ENCODE results near the gene STARD3NL. TPM values are rescaled to one million over a fixed set of nuclear protein-coding genes. Genes with fewer than 3 reads are reported as not detected.

The STARD3NL gene
- total and polyA plus RNA-seq, 10 of the 15 experiments (the other 5 are each of a cell fraction or from before 2014, with no cell fraction given), result 66.1 to 133 (median 85.7) TPM

GRCh38 chr7:38211486-38211885 lies 33.4 kb downstream of the STARD3NL start:
- Histone ChIP-seq H3K4me3 (no peak overlapping the region), H3K9me3 (replicated peaks; ENCODE audit: control insufficient read depth, insufficient read depth, low read length) (no peaks in the 10 kb centered on the region), H3K36me3 (ENCODE audit: control insufficient read depth in 2 of 2, insufficient read depth in 2 of 2, low read length in 1 of 2) (peaks cover 7 to 30% of the 10 kb centered on the region in 2 experiments), H3K9ac (ENCODE audit: control insufficient read depth, insufficient read depth, low read length) (no peak overlapping the region), H2AFZ (ENCODE audit: control insufficient read depth, low read depth, low read length) (no peak overlapping the region), H3K79me2 (ENCODE audit: control insufficient read depth, insufficient read depth, low read length) (no peaks in the 10 kb centered on the region; the same call in none of the 2 replicates), H3K4me1 (ENCODE audit: control insufficient read depth, insufficient read depth, low read length) (no peaks in the 10 kb centered on the region), H3K27me3 (replicated peaks in 1 of 2; ENCODE audit: control insufficient read depth in 2 of 2, insufficient read depth in 2 of 2, low read length in 1 of 2) (no peaks in the 10 kb centered on the region), H3K4me2 (ENCODE audit: control insufficient read depth, insufficient read depth) (no peak overlapping the region), H3K27ac (ENCODE audit: control insufficient read depth, insufficient read depth) (no peak overlapping the region), H4K20me1 (ENCODE audit: control insufficient read depth, insufficient read depth) (no peaks in the 10 kb centered on the region)
- ATAC-seq, result no peak
- POLR2A ChIA-PET, result interaction anchor here (1.2 kb wide), 1 partner anchor 15 kb away, joined by 3 read pairs; no protein-coding TSS in a partner anchor
- intact Hi-C loops (cut with micrococcal nuclease; ENCODE audit: unreplicated experiment) (no loop called here), in situ Hi-C loops (cut with MboI) (loop anchor here (25.0 kb wide), 1 partner anchor 126 kb away; no protein-coding TSS in a partner anchor)
- TF ChIP-seq SUZ12 (IDR thresholded peaks at IDR 0.05; ENCODE audit: unreplicated experiment) (no peak), PAX5 (IDR thresholded peaks at IDR 0.05; ENCODE audit: borderline replicate concordance, low read depth, low read length) (no peak), SMAD1 (IDR thresholded peaks at IDR 0.05; ENCODE audit: low read depth, partially characterized antibody) (no peak), CHD2 (IDR thresholded peaks at IDR 0.05; ENCODE audit: borderline replicate concordance, low read depth, low read length) (no peak)
- no peak for DNase-seq (ENCODE audit: low read depth, low spot score)
- RAD21 ChIA-PET (ENCODE audit: unreplicated experiment), result no interaction called here
- no TSS peak for BruUV-seq (replicated peaks)
- CTCF ChIA-PET, result interaction anchor here (1.0 to 4.4 kb wide), 10 partner anchors 11 to 294 kb away, joined by 3 to 25 read pairs (median 6); no protein-coding TSS in a partner anchor
- no peak for FAIRE-seq
- SMC1A ChIA-PET (ENCODE audit: uncharacterized antibody, unreplicated experiment), result interaction anchor here (1.0 to 3.2 kb wide), 5 partner anchors 10 to 123 kb away, joined by 5 to 20 read pairs (median 7); no protein-coding TSS in a partner anchor
- 22% methylated on average over 1 of the region's 1 CpG for WGBS (ENCODE audit: insufficient coverage, insufficient replicate concordance, low lambda C conversion rate, missing lambda C conversion rate)

- in situ Hi-C loops (cut with MboI), result loop anchor here (25.0 kb wide), 1 partner anchor 125 kb away; no protein-coding TSS in a partner anchor
- ChIA-PET POLR2A (interaction anchor here (1.2 kb wide), 1 partner anchor 15 kb away, joined by 3 read pairs; no protein-coding TSS in a partner anchor), CTCF (interaction anchor here (1.0 to 4.4 kb wide), 10 partner anchors 11 to 294 kb away, joined by 3 to 25 read pairs (median 6); no protein-coding TSS in a partner anchor), SMC1A (ENCODE audit: uncharacterized antibody, unreplicated experiment) (interaction anchor here (1.0 to 3.2 kb wide), 6 partner anchors 10 to 123 kb away, joined by 5 to 20 read pairs (median 6); no protein-coding TSS in a partner anchor), RAD21 (ENCODE audit: unreplicated experiment) (no interaction called here)
- H3K4me3 ChIP-seq, result no peak overlapping the region
- no peaks in the 10 kb centered on the region for H3K27me3 ChIP-seq (replicated peaks in 1 of 2; ENCODE audit: control insufficient read depth in 2 of 2, insufficient read depth in 2 of 2, low read length in 1 of 2)
- no peak overlapping the region for H3K4me2 ChIP-seq (ENCODE audit: control insufficient read depth, insufficient read depth)
- H3K9ac ChIP-seq (ENCODE audit: control insufficient read depth, insufficient read depth, low read length), result no peak overlapping the region
- no peak for ATAC-seq
- no peaks in the 10 kb centered on the region; the same call in none of the 2 replicates for H3K79me2 ChIP-seq (ENCODE audit: control insufficient read depth, insufficient read depth, low read length)
- no peaks in the 10 kb centered on the region for H4K20me1 ChIP-seq (ENCODE audit: control insufficient read depth, insufficient read depth)
- H3K9me3 ChIP-seq (replicated peaks; ENCODE audit: control insufficient read depth, insufficient read depth, low read length), result no peaks in the 10 kb centered on the region
- no peak overlapping the region for H2AFZ ChIP-seq (ENCODE audit: control insufficient read depth, low read depth, low read length)
- WGBS (ENCODE audit: insufficient coverage, insufficient replicate concordance, low lambda C conversion rate, missing lambda C conversion rate), result 64% methylated on average over 3 of the region's 3 CpGs
- intact Hi-C loops (cut with micrococcal nuclease; ENCODE audit: unreplicated experiment), result no loop called here
- H3K4me1 ChIP-seq (ENCODE audit: control insufficient read depth, insufficient read depth, low read length), result no peaks in the 10 kb centered on the region
- no TSS peak for BruUV-seq (replicated peaks)
- DNase-seq (ENCODE audit: low read depth, low spot score), result no peak
- peaks cover 10 to 31% of the 10 kb centered on the region in 2 experiments for H3K36me3 ChIP-seq (ENCODE audit: control insufficient read depth in 2 of 2, insufficient read depth in 2 of 2, low read length in 1 of 2)
- no peak for FAIRE-seq
- no peak overlapping the region for H3K27ac ChIP-seq (ENCODE audit: control insufficient read depth, insufficient read depth)
- TF ChIP-seq ETV6 (conservative IDR thresholded peaks at IDR 0.05 in 1 of 2, IDR thresholded peaks at IDR 0.05 in 1 of 2; ENCODE audit: borderline replicate concordance in 1 of 2, low read depth in 1 of 2), result no peak
- TF ChIP-seq RAD21 (IDR thresholded peaks at IDR 0.05; ENCODE audit: insufficient read depth, low read depth, low read length), result no peak
- no peak for TF ChIP-seq CHD2 (IDR thresholded peaks at IDR 0.05; ENCODE audit: borderline replicate concordance, low read depth, low read length)
- no peak for TF ChIP-seq ZBTB40 (IDR thresholded peaks at IDR 0.05; ENCODE audit: borderline replicate concordance)
- no peak for TF ChIP-seq SPI1 (IDR thresholded peaks at IDR 0.05; ENCODE audit: borderline replicate concordance, insufficient read depth, low read depth, low read length)
- TF ChIP-seq NRF1 (conservative IDR thresholded peaks at IDR 0.05; ENCODE audit: low read depth, low read length), result no peak
Observed at GRCh38 chr7:38211940-38212339, 33.9 kb downstream of the STARD3NL start.
